GM21619 (cell line): Measurements from ENCODE around the gene PCDHGB7.
A peak's percentile ranks its signal among the peaks of the same experiment; 100 is the strongest.
"Not testable (repeated sequence)": the region's sequence is repeated elsewhere in the genome, so short reads cannot be mapped to it uniquely, and the experiment has no call there.

Experiments
- ATAC-seq: cut with Tn5 transposase; IDR thresholded peaks from one replicate; pipeline ENCODE4 v1.9.1; 2021; ENCODE audit not compliant: unreplicated experiment

PCDHGB7 gene

DNA sequence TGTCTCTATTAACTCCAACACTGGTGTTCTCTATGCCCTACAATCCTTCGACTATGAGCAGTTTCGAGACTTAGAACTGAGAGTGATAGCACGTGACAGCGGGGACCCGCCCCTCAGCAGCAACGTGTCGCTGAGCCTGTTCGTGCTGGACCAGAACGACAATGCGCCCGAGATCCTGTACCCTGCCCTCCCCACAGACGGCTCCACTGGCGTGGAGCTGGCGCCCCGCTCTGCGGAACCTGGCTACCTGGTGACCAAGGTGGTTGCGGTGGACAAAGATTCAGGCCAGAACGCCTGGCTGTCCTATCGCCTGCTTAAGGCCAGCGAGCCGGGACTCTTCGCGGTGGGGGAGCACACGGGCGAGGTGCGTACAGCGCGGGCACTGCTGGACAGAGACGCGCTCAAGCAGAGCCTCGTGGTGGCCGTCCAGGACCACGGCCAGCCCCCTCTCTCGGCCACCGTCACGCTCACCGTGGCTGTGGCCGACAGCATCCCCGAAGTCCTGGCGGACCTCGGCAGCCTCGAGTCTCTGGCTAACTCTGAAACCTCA is 5.3 kb downstream of the PCDHGB7 start:
- ATAC-seq: no peak

DNA sequence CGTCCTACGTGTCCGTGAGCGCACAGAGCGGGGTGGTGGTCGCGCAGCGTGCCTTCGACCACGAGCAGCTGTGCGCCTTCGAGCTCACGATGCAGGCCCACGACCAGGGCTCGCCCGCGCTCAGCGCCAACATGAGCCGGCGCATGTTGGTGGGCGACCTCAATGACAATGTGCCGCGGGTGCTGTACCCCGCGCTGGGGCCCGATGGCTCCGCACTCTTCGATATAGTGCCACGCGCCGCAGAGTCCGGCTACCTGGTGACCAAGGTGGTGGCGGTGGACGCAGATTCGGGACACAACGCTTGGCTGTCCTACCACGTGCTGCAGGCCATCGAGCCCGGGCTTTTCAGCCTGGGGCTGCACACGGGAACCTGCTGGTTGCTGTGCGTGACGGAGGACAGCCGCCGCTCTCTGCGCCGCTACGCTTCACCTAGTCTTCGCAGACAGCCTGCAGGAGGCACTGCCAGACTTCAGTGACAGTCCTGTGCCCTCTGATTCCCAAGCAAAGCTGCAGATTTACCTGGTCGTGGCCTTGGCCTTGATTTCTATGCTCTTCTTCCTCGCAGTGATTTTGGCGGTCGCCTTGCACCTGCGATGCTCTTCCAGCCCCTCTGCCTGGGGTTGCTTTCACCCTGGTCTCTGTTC is 10.4 kb downstream of the PCDHGB7 start:
- ATAC-seq: no peak

DNA sequence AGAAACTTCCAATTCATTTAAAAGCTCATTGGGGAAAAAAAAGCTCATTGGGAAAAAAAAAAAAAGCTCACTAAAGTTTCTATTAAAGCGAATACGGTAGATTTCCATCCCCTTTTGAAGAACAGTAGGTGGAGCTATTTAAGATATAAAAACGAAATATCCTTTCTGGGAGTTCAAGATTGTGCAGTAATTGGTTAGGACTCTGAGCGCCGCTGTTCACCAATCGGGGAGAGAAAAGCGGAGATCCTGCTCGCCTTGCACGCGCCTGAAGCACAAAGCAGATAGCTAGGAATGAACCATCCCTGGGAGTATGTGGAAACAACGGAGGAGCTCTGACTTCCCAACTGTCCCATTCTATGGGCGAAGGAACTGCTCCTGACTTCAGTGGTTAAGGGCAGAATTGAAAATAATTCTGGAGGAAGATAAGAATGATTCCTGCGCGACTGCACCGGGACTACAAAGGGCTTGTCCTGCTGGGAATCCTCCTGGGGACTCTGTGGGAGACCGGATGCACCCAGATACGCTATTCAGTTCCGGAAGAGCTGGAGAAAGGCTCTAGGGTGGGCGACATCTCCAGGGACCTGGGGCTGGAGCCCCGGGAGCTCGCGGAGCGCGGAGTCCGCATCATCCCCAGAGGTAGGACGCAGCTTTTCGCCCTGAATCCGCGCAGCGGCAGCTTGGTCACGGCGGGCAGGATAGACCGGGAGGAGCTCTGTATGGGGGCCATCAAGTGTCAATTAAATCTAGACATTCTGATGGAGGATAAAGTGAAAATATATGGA is 13.0 kb downstream of the PCDHGB7 start, which contains the start of gene PCDHGA12:
Gene PCDHGA12 (plus strand): TSS at position 176 of the 782 bp plus-strand sequence. CDS start 253 bp downstream, at position 429.
- peak; percentile 85 for ATAC-seq

DNA sequence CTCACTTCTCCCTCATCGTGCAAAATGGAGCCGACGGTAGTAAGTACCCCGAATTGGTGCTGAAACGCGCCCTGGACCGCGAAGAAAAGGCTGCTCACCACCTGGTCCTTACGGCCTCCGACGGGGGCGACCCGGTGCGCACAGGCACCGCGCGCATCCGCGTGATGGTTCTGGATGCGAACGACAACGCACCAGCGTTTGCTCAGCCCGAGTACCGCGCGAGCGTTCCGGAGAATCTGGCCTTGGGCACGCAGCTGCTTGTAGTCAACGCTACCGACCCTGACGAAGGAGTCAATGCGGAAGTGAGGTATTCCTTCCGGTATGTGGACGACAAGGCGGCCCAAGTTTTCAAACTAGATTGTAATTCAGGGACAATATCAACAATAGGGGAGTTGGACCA is 13.8 kb downstream of the PCDHGB7 start:
- peak; percentile 68 for ATAC-seq

DNA sequence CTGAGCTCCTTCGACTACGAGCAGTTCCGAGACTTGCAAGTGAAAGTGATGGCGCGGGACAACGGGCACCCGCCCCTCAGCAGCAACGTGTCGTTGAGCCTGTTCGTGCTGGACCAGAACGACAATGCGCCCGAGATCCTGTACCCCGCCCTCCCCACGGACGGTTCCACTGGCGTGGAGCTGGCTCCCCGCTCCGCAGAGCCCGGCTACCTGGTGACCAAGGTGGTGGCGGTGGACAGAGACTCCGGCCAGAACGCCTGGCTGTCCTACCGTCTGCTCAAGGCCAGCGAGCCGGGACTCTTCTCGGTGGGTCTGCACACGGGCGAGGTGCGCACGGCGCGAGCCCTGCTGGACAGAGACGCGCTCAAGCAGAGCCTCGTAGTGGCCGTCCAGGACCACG is 14.8 kb downstream of the PCDHGB7 start:
- not testable (repeated sequence) for ATAC-seq

DNA sequence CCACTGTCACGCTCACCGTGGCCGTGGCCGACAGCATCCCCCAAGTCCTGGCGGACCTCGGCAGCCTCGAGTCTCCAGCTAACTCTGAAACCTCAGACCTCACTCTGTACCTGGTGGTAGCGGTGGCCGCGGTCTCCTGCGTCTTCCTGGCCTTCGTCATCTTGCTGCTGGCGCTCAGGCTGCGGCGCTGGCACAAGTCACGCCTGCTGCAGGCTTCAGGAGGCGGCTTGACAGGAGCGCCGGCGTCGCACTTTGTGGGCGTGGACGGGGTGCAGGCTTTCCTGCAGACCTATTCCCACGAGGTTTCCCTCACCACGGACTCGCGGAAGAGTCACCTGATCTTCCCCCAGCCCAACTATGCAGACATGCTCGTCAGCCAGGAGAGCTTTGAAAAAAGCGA is 15.2 kb downstream of the PCDHGB7 start:
- not testable (repeated sequence) for ATAC-seq

DNA sequence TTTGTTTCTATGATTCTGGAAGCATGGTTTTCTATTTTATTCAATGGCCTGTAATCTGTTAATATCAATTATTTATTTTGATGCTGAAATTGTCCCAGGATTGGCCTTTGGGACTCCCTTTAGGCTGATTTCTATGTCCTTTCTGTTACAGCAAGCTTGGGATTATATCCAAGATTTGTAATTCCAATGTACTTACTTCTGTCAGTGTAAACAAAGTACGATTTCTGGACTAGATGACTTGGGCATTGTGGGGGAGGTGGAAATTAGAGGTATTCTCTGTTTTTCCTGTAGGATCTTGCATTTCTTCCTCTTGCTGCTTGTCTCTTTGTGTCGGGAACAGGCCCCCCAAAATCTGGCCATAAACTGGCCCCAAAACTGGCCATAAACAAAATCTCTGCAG is 16.5 kb downstream of the PCDHGB7 start:
- ATAC-seq: no peak

DNA sequence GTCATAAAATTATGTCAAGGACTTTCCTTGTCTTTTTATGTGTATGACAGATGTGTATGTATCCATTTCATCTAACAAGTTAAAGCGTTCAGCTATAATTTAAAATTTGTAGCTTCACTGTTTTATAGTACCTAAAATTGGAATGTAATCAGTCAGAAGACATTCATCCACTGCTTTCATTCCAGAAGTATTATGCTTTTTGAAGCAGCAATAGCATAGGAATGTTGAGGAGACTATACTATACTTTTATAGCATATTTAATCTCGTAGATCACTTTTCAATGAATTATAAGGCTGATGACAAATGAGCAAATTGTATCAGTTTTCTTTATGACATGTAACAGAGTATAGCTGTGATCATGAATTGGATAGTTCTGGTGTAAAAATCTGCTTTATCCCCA is 19.7 kb downstream of the PCDHGB7 start:
- no peak for ATAC-seq

DNA sequence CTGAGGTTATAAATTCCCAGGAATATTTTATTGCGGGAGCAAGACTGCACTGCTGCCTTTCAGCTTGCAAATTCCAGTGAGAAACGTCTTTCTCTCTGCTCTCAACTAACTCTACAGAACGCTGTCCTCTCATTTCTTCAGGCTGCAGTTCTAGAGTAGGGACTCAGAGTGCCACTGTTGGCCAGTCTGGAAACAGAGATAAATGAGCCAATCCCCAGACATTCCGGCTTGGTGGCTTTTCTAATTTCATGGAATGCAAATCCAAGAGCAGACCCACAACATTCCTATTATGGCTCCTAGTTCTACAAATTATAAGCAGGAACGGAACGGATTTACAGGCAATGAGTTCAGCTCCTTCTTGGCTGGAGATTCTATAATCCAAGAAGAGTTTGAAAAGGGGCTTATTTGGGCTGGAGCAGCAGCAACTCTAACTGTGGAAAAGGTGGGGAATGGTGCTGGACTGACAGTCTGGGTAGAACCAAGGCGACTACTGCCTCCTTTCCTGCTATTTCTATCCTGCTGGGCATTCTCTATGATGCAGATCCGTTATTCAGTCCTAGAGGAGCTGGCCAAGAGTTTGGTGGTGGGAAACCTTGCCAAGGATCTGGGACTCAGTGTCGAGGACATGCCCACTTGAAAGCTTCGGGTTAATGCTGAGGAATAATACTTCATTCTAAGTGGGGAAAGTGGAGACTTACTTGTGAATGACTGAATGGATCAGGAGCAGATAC is 22.1 kb downstream of the PCDHGB7 start:
- no peak for ATAC-seq

DNA sequence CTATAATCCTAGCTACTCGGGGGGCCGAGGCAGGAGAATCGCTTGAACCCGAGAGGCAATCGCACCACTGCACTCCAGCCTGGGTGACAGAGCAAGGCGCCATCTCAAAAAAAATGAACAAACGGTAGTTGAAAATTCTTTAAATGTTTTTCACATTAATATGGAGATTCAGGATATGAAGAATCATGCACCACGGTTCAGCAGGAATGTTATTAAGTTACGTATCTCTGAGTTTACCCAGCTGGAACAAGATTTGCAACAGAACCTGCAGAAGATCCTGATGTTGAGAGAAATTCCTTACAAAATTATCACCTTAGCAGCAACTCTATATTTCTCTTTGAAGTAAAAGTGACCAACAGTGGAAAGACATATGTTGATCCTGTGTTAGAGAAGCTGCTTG is 22.9 kb downstream of the PCDHGB7 start:
- ATAC-seq: no peak

DNA sequence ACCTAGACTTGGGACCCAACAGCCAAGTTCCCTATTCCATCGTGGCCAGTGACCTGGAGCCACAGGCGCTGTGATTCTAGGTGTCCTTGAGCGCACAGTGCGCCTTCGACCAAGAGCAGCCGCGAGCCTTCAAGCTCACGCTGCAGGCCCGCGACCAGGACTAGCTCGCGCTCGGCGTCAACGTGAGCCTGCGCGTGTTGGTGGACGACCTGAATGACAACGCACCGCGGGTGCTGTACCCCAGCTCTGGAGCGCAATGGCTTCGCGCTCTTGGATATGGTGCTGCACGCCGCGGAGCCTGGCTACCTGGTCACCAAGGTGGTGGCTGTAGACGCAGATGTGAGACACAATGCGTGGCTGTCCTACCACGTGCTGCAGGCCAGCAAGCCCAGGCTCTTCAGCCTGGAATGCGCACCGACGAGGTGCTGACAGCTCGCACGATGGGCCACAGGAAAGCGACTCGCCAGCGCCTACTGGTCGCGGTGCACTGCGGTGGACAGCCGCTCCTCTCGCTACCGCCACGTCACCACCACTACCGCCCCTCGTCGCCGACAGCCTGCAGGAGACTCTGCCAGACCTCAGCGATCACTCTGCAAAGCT is 24.2 kb downstream of the PCDHGB7 start:
- ATAC-seq: no peak

DNA sequence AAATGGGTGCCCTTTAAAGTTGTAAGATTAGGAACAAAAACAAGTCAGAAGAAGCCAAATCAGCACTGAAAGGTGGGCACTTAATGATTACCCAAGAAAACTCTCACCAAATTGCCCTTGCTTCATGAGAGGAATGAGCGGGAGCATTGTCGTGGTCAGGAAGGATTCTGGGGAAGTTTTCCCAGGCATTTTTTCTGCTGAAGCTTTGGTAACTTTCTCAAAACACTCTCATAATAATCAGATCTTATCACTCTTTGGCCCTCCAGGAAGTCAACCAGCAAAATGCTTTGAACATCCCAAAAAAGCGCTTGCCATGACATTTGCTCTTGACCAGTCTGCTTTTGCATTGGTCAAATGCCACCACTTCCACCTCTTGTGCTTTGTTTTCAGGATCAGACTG is 47.9 kb downstream of the PCDHGB7 start:
- ATAC-seq: no peak
